ENCODE data around the gene GSTM4. TPM values are rescaled to one million over a fixed set of nuclear protein-coding genes. Genes with fewer than 3 reads are reported as not detected.
"Not testable (repeated sequence)": the region's sequence is repeated elsewhere in the genome, so short reads cannot be mapped to it uniquely, and the experiment has no call there.

The GSTM4 gene
- total RNA-seq, 1 experiment from 2014 or later = 24.6 TPM

DNA sequence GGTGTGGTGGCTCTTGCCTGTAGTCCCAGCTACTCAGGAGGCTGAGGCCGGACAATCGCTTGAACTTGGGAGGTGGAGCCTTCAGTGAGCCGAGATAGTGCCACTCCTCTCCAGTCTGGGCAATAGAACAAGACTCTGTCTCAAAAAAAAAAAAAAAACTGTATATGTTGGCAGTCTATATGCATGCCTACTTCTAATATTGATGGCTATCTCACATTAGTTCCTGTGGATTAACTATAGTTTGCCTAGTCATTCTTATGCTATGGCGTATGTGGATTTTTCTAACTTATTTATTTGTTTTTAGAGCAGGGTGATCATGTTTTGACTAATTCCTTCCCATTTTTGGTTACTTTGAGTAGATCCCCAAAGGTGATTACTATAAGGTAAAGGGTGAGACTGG, 41.2 kb downstream of the GSTM4 start:
- H2AK5ac ChIP-seq (ENCODE audit: insufficient read length, low read length) = no peak overlapping the region
- no peak overlapping the region for H3K4me2 ChIP-seq (ENCODE audit: insufficient read depth, insufficient read length, low read length)
- no peak overlapping the region for H3T11ph ChIP-seq (ENCODE audit: low read length)
- DNase-seq = no peak
- H3K14ac ChIP-seq (ENCODE audit: insufficient read depth, low read length) = no peak overlapping the region
- no CpG with 5 or more reads among the region's 4 CpGs for WGBS (ENCODE audit: extremely low coverage, insufficient read length, low lambda C conversion rate)
- H4K91ac ChIP-seq (ENCODE audit: insufficient read length, low read depth, low read length) = no peak overlapping the region
- H2AFZ ChIP-seq (ENCODE audit: low read length) = no peak overlapping the region
- H3K23me2 ChIP-seq (ENCODE audit: insufficient read length, low read depth, low read length, poor library complexity, severe bottlenecking) = no peaks in the 10 kb centered on the region
- H4K20me1 ChIP-seq (ENCODE audit: control insufficient read depth, insufficient read depth, insufficient read length) = no peaks in the 10 kb centered on the region
- no peaks in the 10 kb centered on the region for H3K27me3 Mint-ChIP-seq (ENCODE audit: low read depth)
- H3K4me3 Mint-ChIP-seq = no peak overlapping the region
- no peaks in the 10 kb centered on the region for H3K9me3 Mint-ChIP-seq
- no peaks in the 10 kb centered on the region for H3K27me3 ChIP-seq (ENCODE audit: insufficient read depth, low read length)
- H2BK15ac ChIP-seq (ENCODE audit: low read depth, low read length) = no peak overlapping the region
- H3K4me1 ChIP-seq (ENCODE audit: insufficient read depth, low read length) = no peaks in the 10 kb centered on the region
- H4K5ac ChIP-seq (ENCODE audit: insufficient read length, low read depth, low read length) = no peak overlapping the region
- H3K4me1 Mint-ChIP-seq = 0 out of 4 replicates have a peak, but pooled peaks cover 0 to 4% of the 10 kb centered on the region in 2 experiments
- H3K79me2 ChIP-seq (ENCODE audit: insufficient read depth, low read length) = no peaks in the 10 kb centered on the region
- H2BK5ac ChIP-seq (ENCODE audit: insufficient read length, low read length) = no peak overlapping the region
- no peak overlapping the region for H2BK20ac ChIP-seq (ENCODE audit: low read depth, low read length, poor library complexity, severe bottlenecking)
- no peak for TF ChIP-seq CTCF (conservative IDR thresholded peaks at IDR 0.05)
- no peaks in the 10 kb centered on the region for H3K36me3 Mint-ChIP-seq (ENCODE audit: insufficient read depth in 1 of 3, low read depth in 3 of 3)
- H2BK12ac ChIP-seq (ENCODE audit: insufficient read length, low read depth, low read length) = no peak overlapping the region
- no peak overlapping the region for H3K9ac ChIP-seq (ENCODE audit: extremely low read depth, insufficient read length, low read length)
- no peak overlapping the region for H4K8ac ChIP-seq (replicated peaks; ENCODE audit: insufficient read length, low read depth, low read length)
- no peak overlapping the region for H2BK120ac ChIP-seq (ENCODE audit: low read depth, low read length, poor library complexity, severe bottlenecking)
- no peak overlapping the region for H3K27ac Mint-ChIP-seq
- H3K79me1 ChIP-seq (ENCODE audit: insufficient read depth, low read depth, low read length, poor library complexity, severe bottlenecking) = no peaks in the 10 kb centered on the region
- no peak overlapping the region for H3K56ac ChIP-seq (ENCODE audit: insufficient read length, low read depth, low read length)
- no peak overlapping the region for H3K18ac ChIP-seq (ENCODE audit: insufficient read length, low read depth, low read length)
- no peak overlapping the region for H3K4ac ChIP-seq (ENCODE audit: low read depth, low read length)
- H3K23ac ChIP-seq (ENCODE audit: insufficient read length, low read depth, low read length) = no peak overlapping the region
- H3K27ac ChIP-seq (ENCODE audit: insufficient read length, low read depth, low read length) = no peak overlapping the region
- no peaks in the 10 kb centered on the region for H3K9me3 ChIP-seq (ENCODE audit: control insufficient read depth, low read depth, low read length)

GRCh38 chr1:109697861-109698260, 42.0 kb downstream of the GSTM4 start:
- H3K18ac ChIP-seq (ENCODE audit: insufficient read length, low read depth, low read length); H3K79me1 ChIP-seq (ENCODE audit: insufficient read depth, low read depth, low read length, poor library complexity, severe bottlenecking); H4K91ac ChIP-seq (ENCODE audit: insufficient read length, low read depth, low read length); H3K4ac ChIP-seq (ENCODE audit: low read depth, low read length); H3T11ph ChIP-seq (ENCODE audit: low read length); DNase-seq; H3K4me1 ChIP-seq (ENCODE audit: insufficient read depth, low read length); H3K9ac ChIP-seq (ENCODE audit: extremely low read depth, insufficient read length, low read length); H3K9me3 ChIP-seq (ENCODE audit: control insufficient read depth, low read depth, low read length); H4K20me1 ChIP-seq (ENCODE audit: control insufficient read depth, insufficient read depth, insufficient read length); H2AK5ac ChIP-seq (ENCODE audit: insufficient read length, low read length); H2BK20ac ChIP-seq (ENCODE audit: low read depth, low read length, poor library complexity, severe bottlenecking); H2BK5ac ChIP-seq (ENCODE audit: insufficient read length, low read length); H3K27ac ChIP-seq (ENCODE audit: insufficient read length, low read depth, low read length); H3K9me3 Mint-ChIP-seq; H3K56ac ChIP-seq (ENCODE audit: insufficient read length, low read depth, low read length); H3K4me1 Mint-ChIP-seq; H3K27ac Mint-ChIP-seq; H3K4me2 ChIP-seq (ENCODE audit: insufficient read depth, insufficient read length, low read length); H3K36me3 Mint-ChIP-seq (ENCODE audit: insufficient read depth in 1 of 3, low read depth in 3 of 3); H4K5ac ChIP-seq (ENCODE audit: insufficient read length, low read depth, low read length); H3K27me3 ChIP-seq (ENCODE audit: insufficient read depth, low read length); H3K23me2 ChIP-seq (ENCODE audit: insufficient read length, low read depth, low read length, poor library complexity, severe bottlenecking); H2BK120ac ChIP-seq (ENCODE audit: low read depth, low read length, poor library complexity, severe bottlenecking); H3K14ac ChIP-seq (ENCODE audit: insufficient read depth, low read length); H3K27me3 Mint-ChIP-seq (ENCODE audit: low read depth); H3K4me3 Mint-ChIP-seq; H4K8ac ChIP-seq (replicated peaks; ENCODE audit: insufficient read length, low read depth, low read length); H2BK15ac ChIP-seq (ENCODE audit: low read depth, low read length); H2AFZ ChIP-seq (ENCODE audit: low read length); H2BK12ac ChIP-seq (ENCODE audit: insufficient read length, low read depth, low read length); H3K23ac ChIP-seq (ENCODE audit: insufficient read length, low read depth, low read length); H3K79me2 ChIP-seq (ENCODE audit: insufficient read depth, low read length): not testable (repeated sequence)
- WGBS (ENCODE audit: extremely low coverage, insufficient read length, low lambda C conversion rate) = no CpG with 5 or more reads among the region's 4 CpGs

Data from H9 (cell line).